Neural cell (in vitro differentiated cells): ENCODE measurements around the gene MARS2. TPM values are rescaled to one million over a fixed set of nuclear protein-coding genes. Genes with fewer than 3 reads are reported as not detected.

Source experiments
- H2AFZ ChIP-seq: fragments of 200-600, 300-800 bp; sonication (generic), shearing (Covaris generic); 2 replicates; pipeline ENCODE4 v1.6.0; 2014; ENCODE audit warnings: low read depth, mild to moderate bottlenecking, antibody characterized with exemption, low read length, moderate library complexity
- H3F3A ChIP-seq: fragments of 200-600 bp; shearing (Covaris generic); 2 replicates; pipeline ENCODE4 v1.6.1; 2016; ENCODE audit warnings: mild to moderate bottlenecking, moderate library complexity, mixed read lengths, antibody characterized with exemption, low read length; ENCODE audit not compliant: insufficient read depth, poor library complexity, severe bottlenecking
- H3K27ac ChIP-seq: fragments of 200-600, 300-800 bp; sonication (generic), shearing (Covaris generic); 2 replicates; pipeline ENCODE4 v1.5.1; 2014; ENCODE audit warnings: mild to moderate bottlenecking, low read length, moderate library complexity
- H3K27me3 ChIP-seq: fragments of 300-800, 200-600 bp; sonication (generic), shearing (Covaris generic); 2 replicates; pipeline ENCODE4 v1.6.0; 2014; ENCODE audit warnings: mild to moderate bottlenecking, low read depth, low read length, moderate library complexity; ENCODE audit not compliant: insufficient read depth
- H3K36me3 ChIP-seq: fragments of 300-800, 200-600 bp; sonication (generic), shearing (Covaris generic); 2 replicates; pipeline ENCODE4 v1.5.1; 2014; ENCODE audit warnings: mild to moderate bottlenecking, antibody characterized with exemption, low read length, moderate library complexity; ENCODE audit not compliant: insufficient read depth
- H3K4me2 ChIP-seq: fragments of 300-800, 200-600 bp; sonication (generic), shearing (Covaris generic); 2 replicates; pipeline ENCODE4 v1.6.0; 2014; ENCODE audit warnings: mild to moderate bottlenecking, low read length
- H3K4me3 ChIP-seq: fragments of 300-800, 200-600 bp; sonication (generic), shearing (Covaris generic); 2 replicates; pipeline ENCODE4 v1.5.1; 2014; ENCODE audit warnings: mild to moderate bottlenecking, low read length, moderate library complexity
- H3K79me2 ChIP-seq: fragments of 200-600 bp; shearing (Covaris generic); replicated peaks from 2 replicates; pipeline ENCODE4 v1.6.0; 2014; ENCODE audit warnings: mild to moderate bottlenecking, low read length, moderate library complexity; ENCODE audit not compliant: insufficient read depth
- H3K9ac ChIP-seq: fragments of 300-800, 200-600 bp; sonication (generic), shearing (Covaris generic); 2 replicates; pipeline ENCODE4 v1.6.1; 2016; ENCODE audit warnings: mild to moderate bottlenecking, low read length, mixed read lengths
- H3K9me2 ChIP-seq: fragments of 200-600 bp; shearing (Covaris generic); 2 replicates; pipeline ENCODE4 v1.6.1; 2016; ENCODE audit warnings: mild to moderate bottlenecking, low read length, mixed read lengths; ENCODE audit not compliant: insufficient read depth
- H3K9me3 ChIP-seq: fragments of 200-600, 300-800 bp; sonication (generic), shearing (Covaris generic); 2 replicates; pipeline ENCODE4 v1.6.1; 2016; ENCODE audit warnings: mild to moderate bottlenecking, mixed run types, low read length, moderate library complexity, mixed read lengths
- H4K20me1 ChIP-seq: fragments of 200-600 bp; shearing (Covaris generic); 2 replicates; pipeline ENCODE4 v1.6.1; 2016; ENCODE audit warnings: mild to moderate bottlenecking, mixed run types; ENCODE audit not compliant: insufficient read depth
- EP300 ChIP-seq: fragments of 450-650 bp; conservative IDR thresholded peaks from 2 replicates; pipeline ENCODE4 v1.6.1; 2014; ENCODE audit warnings: antibody characterized with exemption, mild to moderate bottlenecking, moderate library complexity; ENCODE audit not compliant: poor library complexity, severe bottlenecking
- EZH2 ChIP-seq: fragments of 200-600, 300-800 bp; shearing (Covaris generic), sonication (generic); IDR thresholded peaks from 2 replicates; pipeline ENCODE4 v1.6.1; 2014; ENCODE audit warnings: antibody characterized with exemption, low read length, borderline replicate concordance, mild to moderate bottlenecking; ENCODE audit not compliant: insufficient read depth, poor library complexity, severe bottlenecking
- MXI1 ChIP-seq: fragments of 450-650 bp; conservative IDR thresholded peaks from 2 replicates; pipeline ENCODE4 v1.6.1; 2014; ENCODE audit warnings: antibody characterized with exemption, mild to moderate bottlenecking; ENCODE audit not compliant: poor library complexity, severe bottlenecking
- POLR2AphosphoS5 ChIP-seq: IDR thresholded peaks from 2 replicates; pipeline ENCODE4 v1.6.1; 2012
- RAD21 ChIP-seq: fragments of 450-650 bp; conservative IDR thresholded peaks from 2 replicates; pipeline ENCODE4 v1.6.1; 2014; ENCODE audit warnings: antibody characterized with exemption, mild to moderate bottlenecking, moderate library complexity
- SMC3 ChIP-seq: fragments of 450-650 bp; conservative IDR thresholded peaks from 2 replicates; pipeline ENCODE4 v1.6.1; 2014; ENCODE audit warnings: antibody characterized with exemption, mild to moderate bottlenecking, moderate library complexity; ENCODE audit not compliant: poor library complexity
- TAF1 ChIP-seq: IDR thresholded peaks from 2 replicates; pipeline ENCODE4 v1.6.1; 2012; ENCODE audit warnings: low read depth
- polyA plus RNA-seq: library from polyadenylated mRNA; depleted of rRNA; stranded (reverse); fragments of >200 nt; gene quantifications from 2 replicates; pipeline ENCODE4 v1.2.3, GENCODE V29; 2014
- TF ChIP-seq, protein P1 (sequence below): IDR thresholded peaks from 2 replicates; pipeline ENCODE4 v1.6.1; 2012; ENCODE audit warnings: borderline replicate concordance
- TF ChIP-seq, protein P2 (sequence below): fragments of 450-650 bp; IDR thresholded peaks from 2 replicates; pipeline ENCODE4 v1.5.1; 2014; ENCODE audit warnings: antibody characterized with exemption, mild to moderate bottlenecking, moderate library complexity; ENCODE audit not compliant: poor library complexity, severe bottlenecking

MARS2 gene
- polyA plus RNA-seq, 1 donor from 2014 or later, result 3.8 TPM

DNA sequence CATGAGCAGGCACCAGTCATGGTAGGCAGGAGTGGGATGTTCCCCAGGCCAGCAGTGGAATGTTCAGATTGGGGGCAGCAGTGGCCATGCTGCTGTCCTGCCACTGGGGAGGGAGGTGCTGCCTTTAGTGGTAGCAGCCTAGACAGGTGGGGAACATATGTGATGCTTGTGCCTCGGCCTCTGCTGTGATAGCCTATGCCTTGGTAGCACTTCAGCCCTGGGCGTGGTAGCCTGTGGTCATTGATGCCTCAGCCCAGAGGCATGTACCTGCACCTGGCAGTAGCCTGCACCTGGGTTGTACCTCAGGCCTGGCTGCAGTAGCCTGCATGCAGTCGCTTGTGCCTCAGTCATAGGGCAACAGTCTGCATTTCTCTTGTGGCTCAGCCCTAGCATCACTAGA lies 36.9 kb upstream of the MARS2 start:
- H3K9me2 ChIP-seq, result no peaks in the 10 kb centered on the region
- H3K27ac ChIP-seq, result no peak overlapping the region
- H2AFZ ChIP-seq, result no peak overlapping the region
- H3K27me3 ChIP-seq, result no peaks in the 10 kb centered on the region
- H3F3A ChIP-seq, result no peaks in the 10 kb centered on the region
- H3K36me3 ChIP-seq, result no peaks in the 10 kb centered on the region
- H3K9me3 ChIP-seq, result no peaks in the 10 kb centered on the region
- no peaks in the 10 kb centered on the region for H4K20me1 ChIP-seq
- H3K4me3 ChIP-seq, result no peak overlapping the region
- no peak for TF ChIP-seq RAD21
- TF ChIP-seq EZH2, result no peak
- no peak for TF ChIP-seq MXI1
- TF ChIP-seq, protein P1, sequence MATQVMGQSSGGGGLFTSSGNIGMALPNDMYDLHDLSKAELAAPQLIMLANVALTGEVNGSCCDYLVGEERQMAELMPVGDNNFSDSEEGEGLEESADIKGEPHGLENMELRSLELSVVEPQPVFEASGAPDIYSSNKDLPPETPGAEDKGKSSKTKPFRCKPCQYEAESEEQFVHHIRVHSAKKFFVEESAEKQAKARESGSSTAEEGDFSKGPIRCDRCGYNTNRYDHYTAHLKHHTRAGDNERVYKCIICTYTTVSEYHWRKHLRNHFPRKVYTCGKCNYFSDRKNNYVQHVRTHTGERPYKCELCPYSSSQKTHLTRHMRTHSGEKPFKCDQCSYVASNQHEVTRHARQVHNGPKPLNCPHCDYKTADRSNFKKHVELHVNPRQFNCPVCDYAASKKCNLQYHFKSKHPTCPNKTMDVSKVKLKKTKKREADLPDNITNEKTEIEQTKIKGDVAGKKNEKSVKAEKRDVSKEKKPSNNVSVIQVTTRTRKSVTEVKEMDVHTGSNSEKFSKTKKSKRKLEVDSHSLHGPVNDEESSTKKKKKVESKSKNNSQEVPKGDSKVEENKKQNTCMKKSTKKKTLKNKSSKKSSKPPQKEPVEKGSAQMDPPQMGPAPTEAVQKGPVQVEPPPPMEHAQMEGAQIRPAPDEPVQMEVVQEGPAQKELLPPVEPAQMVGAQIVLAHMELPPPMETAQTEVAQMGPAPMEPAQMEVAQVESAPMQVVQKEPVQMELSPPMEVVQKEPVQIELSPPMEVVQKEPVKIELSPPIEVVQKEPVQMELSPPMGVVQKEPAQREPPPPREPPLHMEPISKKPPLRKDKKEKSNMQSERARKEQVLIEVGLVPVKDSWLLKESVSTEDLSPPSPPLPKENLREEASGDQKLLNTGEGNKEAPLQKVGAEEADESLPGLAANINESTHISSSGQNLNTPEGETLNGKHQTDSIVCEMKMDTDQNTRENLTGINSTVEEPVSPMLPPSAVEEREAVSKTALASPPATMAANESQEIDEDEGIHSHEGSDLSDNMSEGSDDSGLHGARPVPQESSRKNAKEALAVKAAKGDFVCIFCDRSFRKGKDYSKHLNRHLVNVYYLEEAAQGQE, result no peak
- no peak for TF ChIP-seq TAF1
- TF ChIP-seq, protein P2, sequence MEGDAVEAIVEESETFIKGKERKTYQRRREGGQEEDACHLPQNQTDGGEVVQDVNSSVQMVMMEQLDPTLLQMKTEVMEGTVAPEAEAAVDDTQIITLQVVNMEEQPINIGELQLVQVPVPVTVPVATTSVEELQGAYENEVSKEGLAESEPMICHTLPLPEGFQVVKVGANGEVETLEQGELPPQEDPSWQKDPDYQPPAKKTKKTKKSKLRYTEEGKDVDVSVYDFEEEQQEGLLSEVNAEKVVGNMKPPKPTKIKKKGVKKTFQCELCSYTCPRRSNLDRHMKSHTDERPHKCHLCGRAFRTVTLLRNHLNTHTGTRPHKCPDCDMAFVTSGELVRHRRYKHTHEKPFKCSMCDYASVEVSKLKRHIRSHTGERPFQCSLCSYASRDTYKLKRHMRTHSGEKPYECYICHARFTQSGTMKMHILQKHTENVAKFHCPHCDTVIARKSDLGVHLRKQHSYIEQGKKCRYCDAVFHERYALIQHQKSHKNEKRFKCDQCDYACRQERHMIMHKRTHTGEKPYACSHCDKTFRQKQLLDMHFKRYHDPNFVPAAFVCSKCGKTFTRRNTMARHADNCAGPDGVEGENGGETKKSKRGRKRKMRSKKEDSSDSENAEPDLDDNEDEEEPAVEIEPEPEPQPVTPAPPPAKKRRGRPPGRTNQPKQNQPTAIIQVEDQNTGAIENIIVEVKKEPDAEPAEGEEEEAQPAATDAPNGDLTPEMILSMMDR, result no peak
- TF ChIP-seq SMC3, result no peak
- no peak for TF ChIP-seq POLR2AphosphoS5
- TF ChIP-seq EP300, result no peak
- H3K79me2 ChIP-seq, result no peaks in the 10 kb centered on the region
- no peak overlapping the region for H3K9ac ChIP-seq
- H3K4me2 ChIP-seq, result no peak overlapping the region

DNA sequence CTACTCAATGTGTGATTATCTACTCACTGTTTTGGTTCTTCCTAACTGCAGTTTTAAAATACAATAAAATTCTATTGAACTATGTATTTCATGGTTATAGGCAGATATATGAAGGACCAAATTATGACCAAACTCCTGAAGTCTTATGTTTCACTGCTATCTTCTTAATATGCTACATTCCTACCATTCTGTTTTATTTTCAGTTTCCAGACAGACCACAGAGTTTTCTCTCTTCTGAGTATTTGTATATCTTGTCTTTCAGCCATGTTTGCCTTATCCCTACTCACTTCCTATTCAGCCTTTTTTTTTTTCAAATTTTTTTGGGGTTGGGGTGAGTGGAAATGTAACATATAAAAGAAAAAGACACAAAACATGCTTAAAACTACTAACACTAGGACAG lies 36.1 kb upstream of the MARS2 start:
- H3K4me3 ChIP-seq, result no peak overlapping the region
- H3K4me2 ChIP-seq, result no peak overlapping the region
- H3K9me2 ChIP-seq, result no peaks in the 10 kb centered on the region
- no peaks in the 10 kb centered on the region for H3K9me3 ChIP-seq
- TF ChIP-seq, protein P2, result no peak
- TF ChIP-seq POLR2AphosphoS5 (no peak), EP300 (no peak), MXI1 (no peak), RAD21 (no peak), EZH2 (no peak), SMC3 (no peak), TAF1 (no peak)
- TF ChIP-seq, protein P1, result no peak
- no peak overlapping the region for H3K9ac ChIP-seq
- no peaks in the 10 kb centered on the region for H4K20me1 ChIP-seq
- no peak overlapping the region for H2AFZ ChIP-seq
- no peaks in the 10 kb centered on the region for H3K36me3 ChIP-seq
- H3K27me3 ChIP-seq, result no peaks in the 10 kb centered on the region
- no peaks in the 10 kb centered on the region for H3K79me2 ChIP-seq
- H3K27ac ChIP-seq, result no peak overlapping the region
- no peaks in the 10 kb centered on the region for H3F3A ChIP-seq
